SK-N-SH (cell line): ENCODE measurements around the gene FBXL22. TPM values are rescaled to one million over a fixed set of nuclear protein-coding genes. Genes with fewer than 3 reads are reported as not detected.

ENCODE experiments used
- CTCF ChIA-PET: fragments of 300-600, 350-600 bp; formaldehyde crosslinking; extraction: SDS; loops from one replicate; lab custom pipeline; 2021; lab: Yijun Ruan, JAX
- POLR2A ChIA-PET: fragments of 350-600 bp; sonication (Branson Sonifier 250); formaldehyde crosslinking; extraction: SDS; loops from one replicate; lab custom pipeline; 2020; ENCODE audit warnings: antibody characterized with exemption, inconsistent platforms; lab: Yijun Ruan, JAX
- DNase-seq: peaks from one replicate; pipeline ENCODE4 v3.0.0; 2012
- H2AFZ ChIP-seq: fragments of 200-600 bp; sonication (generic); 2 replicates; pipeline ENCODE4 v1.8.1; 2016; ENCODE audit warnings: antibody characterized with exemption, mild to moderate bottlenecking, low read depth
- H3F3A ChIP-seq: fragments of 200-600 bp; sonication (generic); replicated peaks from 2 replicates; pipeline ENCODE3; 2016; ENCODE audit warnings: antibody characterized with exemption, mild to moderate bottlenecking; ENCODE audit not compliant: insufficient read depth
- H3K27ac ChIP-seq, 2 experiments: fragments of 200-500 bp in 1 of 2; fragments of 200-600 bp in 1 of 2; sonication (Bioruptor generic) in 1 of 2; sonication (generic), shearing (Covaris generic) in 1 of 2; 2 replicates each; pipeline versions ENCODE4 v1.5.1 to v1.6.1; 2014 to 2016; ENCODE audit warnings: low read depth in 2 of 2, inconsistent platforms in 1 of 2, low read length in 1 of 2, mild to moderate bottlenecking in 1 of 2, mixed read lengths in 1 of 2
- H3K27me3 ChIP-seq: fragments of 200-600 bp; sonication (generic), shearing (Covaris generic); 2 replicates; pipeline ENCODE4 v1.6.1; 2016; ENCODE audit warnings: mixed run types; ENCODE audit not compliant: insufficient read depth
- H3K36me3 ChIP-seq, 2 experiments: fragments of 200-500 bp in 1 of 2; fragments of 200-600 bp in 1 of 2; sonication (Bioruptor generic) in 1 of 2; sonication (generic) in 1 of 2; replicated peaks in 1 of 2; 2 replicates each; pipeline versions ENCODE3 to v1.5.1; 2014 to 2016; ENCODE audit warnings: low read length in 1 of 2, mild to moderate bottlenecking in 1 of 2; ENCODE audit not compliant: insufficient read depth in 2 of 2, control insufficient read depth in 1 of 2
- H3K4me1 ChIP-seq, 2 experiments: fragments of 200-500 bp in 1 of 2; fragments of 200-600 bp in 1 of 2; sonication (Bioruptor generic) in 1 of 2; sonication (generic), shearing (Covaris generic) in 1 of 2; 2 replicates each; pipeline versions ENCODE4 v1.5.1 to v1.6.1; 2014 to 2016; ENCODE audit warnings: low read depth in 1 of 2, low read length in 1 of 2, mixed run types in 1 of 2; ENCODE audit not compliant: insufficient read depth in 2 of 2, control insufficient read depth in 1 of 2
- H3K4me2 ChIP-seq: fragments of 200-600 bp; sonication (generic), shearing (Covaris generic); 2 replicates; pipeline ENCODE4 v1.6.1; 2017; ENCODE audit warnings: mixed run types
- H3K4me3 ChIP-seq, 2 experiments: fragments of 200-500 bp in 1 of 2; fragments of 200-600 bp in 1 of 2; sonication (Bioruptor generic) in 1 of 2; sonication (generic), shearing (Covaris generic) in 1 of 2; 2 replicates each; pipeline versions ENCODE4 v1.5.1 to v1.8.1; 2014 to 2016; ENCODE audit warnings: low read depth in 2 of 2, inconsistent platforms in 1 of 2, low read length in 1 of 2, mild to moderate bottlenecking in 1 of 2, mixed read lengths in 1 of 2, moderate library complexity in 1 of 2
- H3K79me2 ChIP-seq: fragments of 200-600 bp; sonication (generic); 2 replicates; pipeline ENCODE4 v1.8.1; 2017; ENCODE audit warnings: mild to moderate bottlenecking; ENCODE audit not compliant: insufficient read depth
- H3K9ac ChIP-seq: fragments of 200-600 bp; sonication (generic); 2 replicates; pipeline ENCODE4 v1.6.1; 2017; ENCODE audit warnings: mixed run types
- H3K9me2 ChIP-seq: fragments of 200-600 bp; sonication (generic); 2 replicates; pipeline ENCODE4 v1.6.1; 2017; ENCODE audit warnings: mixed run types
- H3K9me3 ChIP-seq: fragments of 200-600 bp; sonication (generic); 2 replicates; pipeline ENCODE4 v1.6.1; 2017; ENCODE audit warnings: mixed run types, mild to moderate bottlenecking, moderate library complexity
- H4K20me1 ChIP-seq: fragments of 200-600 bp; sonication (generic); 2 replicates; pipeline ENCODE4 v1.6.1; 2017; ENCODE audit warnings: mild to moderate bottlenecking, mixed run types; ENCODE audit not compliant: insufficient read depth
- CHD2 ChIP-seq: fragments of 150-350 bp; IDR thresholded peaks from 2 replicates; pipeline ENCODE4 v1.6.1; 2018; ENCODE audit warnings: low read length; ENCODE audit not compliant: partially characterized antibody
- EP300 ChIP-seq, 2 experiments: IDR thresholded peaks; 2 replicates each; pipeline versions ENCODE4 v1.4.0 to v1.6.1; 2012; ENCODE audit warnings: borderline replicate concordance in 1 of 2, low read depth in 1 of 2, low read length in 1 of 2
- EZH2phosphoT487 ChIP-seq: fragments of 200-600 bp; sonication (generic); IDR thresholded peaks from 2 replicates; pipeline ENCODE4 v1.6.1; 2017; ENCODE audit warnings: low read depth, mixed run types, mild to moderate bottlenecking, antibody characterized with exemption, moderate library complexity, borderline replicate concordance
- FOSL2 ChIP-seq: IDR thresholded peaks from 2 replicates; pipeline ENCODE4 v1.4.0; 2012; ENCODE audit warnings: low read depth, mild to moderate bottlenecking, moderate library complexity, borderline replicate concordance
- GATA2 ChIP-seq: sonication (generic); formaldehyde crosslinking; IDR thresholded peaks from 2 replicates; pipeline ENCODE4 v1.5.0; 2020; ENCODE audit warnings: mild to moderate bottlenecking, missing genetic modification reagents
- JUND ChIP-seq: IDR thresholded peaks from 2 replicates; pipeline ENCODE4 v1.4.0; 2012
- NFIC ChIP-seq: IDR thresholded peaks from 2 replicates; pipeline ENCODE4 v1.4.0; 2012; ENCODE audit warnings: borderline replicate concordance
- NRF1 ChIP-seq: IDR thresholded peaks from 2 replicates; pipeline ENCODE4 v1.6.1; 2012; ENCODE audit warnings: low read depth, mild to moderate bottlenecking, low read length
- PBX3 ChIP-seq: IDR thresholded peaks from 2 replicates; pipeline ENCODE4; 2012
- POLR2AphosphoS5 ChIP-seq: IDR thresholded peaks from 2 replicates; pipeline ENCODE4 v1.6.1; 2012; ENCODE audit warnings: low read depth, low read length
- RAD21 ChIP-seq: IDR thresholded peaks from 2 replicates; pipeline ENCODE4 v1.6.1; 2012; ENCODE audit warnings: mild to moderate bottlenecking, low read length
- RCOR1 ChIP-seq: fragments of 150-350 bp; IDR thresholded peaks from 2 replicates; pipeline ENCODE4 v1.6.1; 2017; ENCODE audit warnings: antibody characterized with exemption, low read length
- REST ChIP-seq: IDR thresholded peaks from 2 replicates; pipeline ENCODE4 v1.6.1; 2012; ENCODE audit warnings: mild to moderate bottlenecking, low read depth, low read length, moderate library complexity
- RFX5 ChIP-seq: IDR thresholded peaks from 2 replicates; pipeline ENCODE4 v1.6.1; 2012; ENCODE audit warnings: mild to moderate bottlenecking, improper control_type of control experiment, low read length
- SIN3A ChIP-seq: IDR thresholded peaks from 2 replicates; pipeline ENCODE4 v1.6.1; 2012; ENCODE audit warnings: low read depth, mild to moderate bottlenecking, low read length, moderate library complexity, borderline replicate concordance
- TAF1 ChIP-seq: IDR thresholded peaks from 2 replicates; pipeline ENCODE4 v1.6.1; 2012; ENCODE audit warnings: low read depth, mild to moderate bottlenecking, low read length, moderate library complexity, borderline replicate concordance
- TEAD4 ChIP-seq: IDR thresholded peaks from 2 replicates; pipeline ENCODE4 v1.4.0; 2012; ENCODE audit warnings: mild to moderate bottlenecking, borderline replicate concordance; ENCODE audit not compliant: insufficient read depth
- USF2 ChIP-seq: fragments of 150-350 bp; IDR thresholded peaks from 2 replicates; pipeline ENCODE4 v1.6.1; 2017; ENCODE audit warnings: antibody characterized with exemption, low read length, low read depth, borderline replicate concordance
- YY1 ChIP-seq: IDR thresholded peaks from 2 replicates; pipeline ENCODE4 v1.4.0; 2012; ENCODE audit warnings: low read depth, mild to moderate bottlenecking
- WGBS: methylation state at CpG from one replicate; pipeline ENCODE4 v1.1.6; 2017; ENCODE audit warnings: low lambda C conversion rate; 5-methylcytosine and 5-hydroxymethylcytosine counted together
- polyA plus RNA-seq, 3 experiments: library from polyadenylated mRNA; depleted of rRNA; stranded (reverse); fragments of >200 nt; gene quantifications; 2 replicates each; pipeline ENCODE4 v1.2.3, GENCODE V29; 2012

FBXL22 gene
- polyA plus RNA-seq, 1 of the 3 experiments (the other 2 are of a cell fraction), result 0.10 TPM

- Histone ChIP-seq H2AFZ (no peak overlapping the region), H3K9me3 (no peaks in the 10 kb centered on the region), H3K4me2 (no peak overlapping the region), H3K4me3 (no peak overlapping the region), H3K27ac (no peak overlapping the region), H3F3A (peaks cover under 1% of the 10 kb centered on the region), H3K9me2 (no peaks in the 10 kb centered on the region), H3K9ac (no peak overlapping the region), H3K36me3 (peaks cover 12 to 18% of the 10 kb centered on the region in 2 experiments), H3K79me2 (no peaks in the 10 kb centered on the region), H3K4me1 (peaks cover 6% of the 10 kb centered on the region in 2 experiments; a peak in 2 of 4 replicates), H3K27me3 (no peaks in the 10 kb centered on the region), H4K20me1 (no peaks in the 10 kb centered on the region)
- no peak for TF ChIP-seq EP300 (IDR thresholded peaks at IDR 0.05; ENCODE audit: borderline replicate concordance in 1 of 2, low read depth in 1 of 2, low read length in 1 of 2)
- no peak for TF ChIP-seq CHD2
- TF ChIP-seq NFIC, result no peak
- TF ChIP-seq YY1, result no peak
- TF ChIP-seq RFX5, result no peak
- TF ChIP-seq TEAD4, result no peak
- TF ChIP-seq GATA2 (CRISPR knock-in tag), result no peak
- no peak for TF ChIP-seq EZH2phosphoT487
- TF ChIP-seq RCOR1, result no peak
- TF ChIP-seq PBX3, result no peak
- TF ChIP-seq SIN3A, result no peak
- no peak for TF ChIP-seq RAD21
- TF ChIP-seq POLR2AphosphoS5, result no peak
- no peak for TF ChIP-seq NRF1
- TF ChIP-seq JUND, result no peak
- CTCF ChIA-PET, result interaction anchor here (1.1 to 1.2 kb wide), 2 partner anchors 138 to 463 kb away, joined by 3 to 5 read pairs; no protein-coding TSS in a partner anchor
- no peak for DNase-seq
- POLR2A ChIA-PET, result no interaction called here
- WGBS, result 95% methylated on average over 2 of the region's 2 CpGs
Observed at GRCh38 chr15:63604281-63604680, 7.1 kb downstream of the FBXL22 start.

- H3K27ac ChIP-seq, result no peak overlapping the region
- no peak for DNase-seq
- H3K4me1 ChIP-seq, result peaks cover 7 to 13% of the 10 kb centered on the region in 2 experiments; a peak in 2 of 4 replicates
- H3K9me2 ChIP-seq, result no peaks in the 10 kb centered on the region
- no peaks in the 10 kb centered on the region for H3K27me3 ChIP-seq
- TF ChIP-seq TAF1, result no peak
- TF ChIP-seq YY1, result no peak
- TF ChIP-seq REST, result no peak
- TF ChIP-seq EP300 (IDR thresholded peaks at IDR 0.05; ENCODE audit: borderline replicate concordance in 1 of 2, low read depth in 1 of 2, low read length in 1 of 2), result no peak
- TF ChIP-seq RCOR1, result no peak
- no peak for TF ChIP-seq USF2
- TF ChIP-seq FOSL2, result no peak
- H3K9ac ChIP-seq, result no peak overlapping the region
- no peak overlapping the region for H3K4me3 ChIP-seq
- peaks cover 12 to 22% of the 10 kb centered on the region in 2 experiments for H3K36me3 ChIP-seq
- H3K4me2 ChIP-seq, result no peak overlapping the region
- 96% methylated on average over 3 of the region's 3 CpGs for WGBS
- H2AFZ ChIP-seq, result no peak overlapping the region
- POLR2A ChIA-PET, result no interaction called here
- no peaks in the 10 kb centered on the region for H4K20me1 ChIP-seq
- CTCF ChIA-PET, result interaction anchor here (1.2 kb wide), 1 partner anchor 462 kb away, joined by 5 read pairs; no protein-coding TSS in a partner anchor
- no peaks in the 10 kb centered on the region for H3K9me3 ChIP-seq
- H3F3A ChIP-seq, result peaks cover under 1% of the 10 kb centered on the region
- no peaks in the 10 kb centered on the region for H3K79me2 ChIP-seq
Observed at GRCh38 chr15:63605036-63605435, 7.8 kb downstream of the FBXL22 start.
